WTC11 (cell line): Measurements from ENCODE around the gene TCP11L2. TPM values are rescaled to one million over a fixed set of nuclear protein-coding genes. Genes with fewer than 3 reads are reported as not detected.

Source experiments
- ATAC-seq: fragments of 200-7000 bp; cut with Tn5 transposase; 2 replicates; pipeline ENCODE4 v1.10.0; 2021; ENCODE audit warnings: mild to moderate bottlenecking, moderate library complexity
- CTCF ChIA-PET: fragments of 300-600 bp; sonication (Branson Sonifier 250); formaldehyde crosslinking; loops from one replicate; lab custom pipeline; 2021; ENCODE audit warnings: antibody characterized with exemption; lab: Charles Lee
- POLR2A ChIA-PET: fragments of 350-600 bp; sonication (Branson Sonifier 250); formaldehyde crosslinking; loops from one replicate; lab custom pipeline; 2021; ENCODE audit warnings: antibody characterized with exemption; lab: Charles Lee
- DNase-seq: peaks from one replicate; pipeline ENCODE4 v3.0.0; 2021; ENCODE audit warnings: low spot score
- H3K27ac Mint-ChIP-seq: 2 replicates; pipeline ENCODE4 v1.8.0; 2021; ENCODE audit warnings: mixed read lengths
- H3K27me3 Mint-ChIP-seq: 2 replicates; pipeline ENCODE4 v1.8.0; 2021; ENCODE audit warnings: low read depth, mild to moderate bottlenecking, moderate library complexity, mixed read lengths
- H3K36me3 Mint-ChIP-seq: 2 replicates; pipeline ENCODE4 v1.8.0; 2021; ENCODE audit warnings: mixed read lengths
- H3K4me1 Mint-ChIP-seq: 2 replicates; pipeline ENCODE4 v1.8.0; 2022; ENCODE audit warnings: mixed read lengths
- H3K4me3 Mint-ChIP-seq: 2 replicates; pipeline ENCODE4 v1.8.0; 2021; ENCODE audit warnings: mild to moderate bottlenecking, moderate library complexity, mixed read lengths
- H3K9me3 Mint-ChIP-seq: 2 replicates; pipeline ENCODE4 v1.8.0; 2021; ENCODE audit warnings: mixed read lengths
- ARID4B ChIP-seq: sonication (generic); formaldehyde crosslinking; IDR thresholded peaks from 2 replicates; pipeline ENCODE4 v1.8.0; 2023; ENCODE audit warnings: missing genetic modification reagents, mild to moderate bottlenecking, borderline replicate concordance
- CTCF ChIP-seq: fragments of 200-600 bp; IDR thresholded peaks from 2 replicates; pipeline ENCODE4 v1.8.0; 2022; ENCODE audit warnings: antibody characterized with exemption
- ERG ChIP-seq: fragments of 250-450 bp; sonication (Bioruptor Pico); IDR thresholded peaks from 2 replicates; pipeline ENCODE4 v1.8.0; 2021; ENCODE audit warnings: mild to moderate bottlenecking
- FOXK1 ChIP-seq: sonication (generic); formaldehyde crosslinking; IDR thresholded peaks from 2 replicates; pipeline ENCODE4 v1.8.0; 2022; ENCODE audit warnings: mild to moderate bottlenecking, moderate library complexity, missing genetic modification reagents
- FOXP4 ChIP-seq: sonication (generic); formaldehyde crosslinking; IDR thresholded peaks from 2 replicates; pipeline ENCODE4 v1.8.0; 2022; ENCODE audit warnings: mild to moderate bottlenecking, missing genetic modification reagents
- GABPB1 ChIP-seq: sonication (generic); formaldehyde crosslinking; IDR thresholded peaks from 2 replicates; pipeline ENCODE4 v1.8.1; 2023; ENCODE audit warnings: mild to moderate bottlenecking, missing genetic modification reagents
- IRF2 ChIP-seq: sonication (generic); formaldehyde crosslinking; IDR thresholded peaks from 2 replicates; pipeline ENCODE4 v1.8.0; 2022; ENCODE audit warnings: low read depth, missing genetic modification reagents, borderline replicate concordance
- JAZF1 ChIP-seq: fragments of 250-450 bp; sonication (Bioruptor Pico); IDR thresholded peaks from 2 replicates; pipeline ENCODE4 v1.9.0; 2021; ENCODE audit warnings: moderate library complexity, mild to moderate bottlenecking, inconsistent platforms
- KAT7 ChIP-seq: sonication (generic); formaldehyde crosslinking; IDR thresholded peaks from 2 replicates; pipeline ENCODE4 v1.8.1; 2023; ENCODE audit warnings: missing genetic modification reagents, mild to moderate bottlenecking, borderline replicate concordance
- MAX ChIP-seq: sonication (generic); formaldehyde crosslinking; IDR thresholded peaks from 2 replicates; pipeline ENCODE4 v1.8.0; 2022; ENCODE audit warnings: mild to moderate bottlenecking, missing genetic modification reagents
- NR2C2 ChIP-seq: sonication (generic); formaldehyde crosslinking; IDR thresholded peaks from 2 replicates; pipeline ENCODE4 v1.8.0; 2022; ENCODE audit warnings: mild to moderate bottlenecking, missing genetic modification reagents
- ZNF138 ChIP-seq: sonication (generic); formaldehyde crosslinking; conservative IDR thresholded peaks from 2 replicates; pipeline ENCODE4 v1.8.1; 2022; ENCODE audit warnings: mild to moderate bottlenecking, moderate library complexity, missing genetic modification reagents
- ZNF317 ChIP-seq: sonication (generic); formaldehyde crosslinking; IDR thresholded peaks from 2 replicates; pipeline ENCODE4 v1.8.1; 2023; ENCODE audit warnings: low read depth, mild to moderate bottlenecking, moderate library complexity, missing genetic modification reagents, borderline replicate concordance
- ZNF396 ChIP-seq: fragments of 250-450 bp; sonication (Bioruptor Pico); IDR thresholded peaks from 2 replicates; pipeline ENCODE4 v1.8.0; 2021; ENCODE audit warnings: mild to moderate bottlenecking, moderate library complexity, borderline replicate concordance
- ZNF423 ChIP-seq: fragments of 250-450 bp; sonication (Bioruptor Pico); IDR thresholded peaks from 2 replicates; pipeline ENCODE4 v2.1.2; 2022; ENCODE audit warnings: mild to moderate bottlenecking, moderate library complexity
- total RNA-seq: library from RNA; stranded (reverse); gene quantifications from 3 replicates; pipeline ENCODE4 v1.2.3, GENCODE V29; 2021

Gene TCP11L2
- total RNA-seq, 1 experiment from 2014 or later: 12.3 TPM

- no peak for TF ChIP-seq CTCF
- DNase-seq (no peak), ATAC-seq (no peak)
- Mint-ChIP-seq H3K4me3 (peak overlapping the region; percentile 80), H3K36me3 (no peaks in the 10 kb centered on the region), H3K27ac (peak overlapping the region; percentile 86), H3K9me3 (no peaks in the 10 kb centered on the region), H3K4me1 (peaks cover 41% of the 10 kb centered on the region), H3K27me3 (no peaks in the 10 kb centered on the region)
- CTCF ChIA-PET: interaction anchor here (0.8 to 1.6 kb wide), 4 partner anchors 18 to 619 kb away, joined by 4 read pairs; partner anchors contain the start of gene POLR3B
- POLR2A ChIA-PET: interaction anchor here (0.5 to 0.6 kb wide), 2 partner anchors 14 to 1365 kb away, joined by 3 read pairs; no protein-coding TSS in a partner anchor
Measured at GRCh38 chr12:106301241-106301610, 1.3 kb upstream of the TCP11L2 start.

GRCh38 chr12:106301611-106302321 lies 767 bp upstream of the TCP11L2 start:
- peak overlapping the region; percentile 80 for H3K4me3 Mint-ChIP-seq

GRCh38 chr12:106303202-106303820 lies 778 bp downstream of the TCP11L2 start:
- peak overlapping the region; percentile 51 for H3K27ac Mint-ChIP-seq
- H3K9me3 Mint-ChIP-seq: no peaks in the 10 kb centered on the region
- peaks cover 30% of the 10 kb centered on the region for H3K4me1 Mint-ChIP-seq
- DNase-seq (peak; percentile 82), ATAC-seq (peak; percentile 82)
- H3K27me3 Mint-ChIP-seq: no peaks in the 10 kb centered on the region
- CTCF ChIA-PET: interaction anchor here (1.2 to 3.2 kb wide), 2 partner anchors 21 to 55 kb away, joined by 6 to 11 read pairs; partner anchors contain the start of gene POLR3B
- no peaks in the 10 kb centered on the region for H3K36me3 Mint-ChIP-seq
- 0 out of 2 replicates have a peak, but pooled peaks have one; percentile 26 for TF ChIP-seq ZNF317 (CRISPR knock-in tag)
- no peak for TF ChIP-seq ZNF138 (CRISPR knock-in tag)
- no peak for TF ChIP-seq ARID4B
- no peak for TF ChIP-seq MAX
- POLR2A ChIA-PET: no interaction called here
- H3K4me3 Mint-ChIP-seq: peak overlapping the region; percentile 86

More at GRCh38 chr12:106301611-106302321, 767 bp upstream of the TCP11L2 start:
- DNase-seq (peak; percentile 35), ATAC-seq (peak; percentile 33)
- peak; percentile 71; the same call in 1 of the 2 replicates for TF ChIP-seq ZNF423 (CRISPR knock-in tag)
- TF ChIP-seq ERG (CRISPR knock-in tag): no peak
- TF ChIP-seq IRF2: no peak
- TF ChIP-seq JAZF1 (CRISPR knock-in tag): no peak
- TF ChIP-seq NR2C2 (CRISPR knock-in tag): no peak
- no peak for TF ChIP-seq KAT7
- peak; percentile 36; the same call in 1 of the 2 replicates for TF ChIP-seq GABPB1
- 0 out of 2 replicates have a peak, but pooled peaks have one; percentile 30 for TF ChIP-seq FOXK1 (CRISPR knock-in tag)
- TF ChIP-seq FOXP4 (CRISPR knock-in tag): no peak
- no peak for TF ChIP-seq ZNF396 (CRISPR knock-in tag)
- no peaks in the 10 kb centered on the region for H3K27me3 Mint-ChIP-seq
- no peaks in the 10 kb centered on the region for H3K36me3 Mint-ChIP-seq
- peak overlapping the region; percentile 86 for H3K27ac Mint-ChIP-seq
- POLR2A ChIA-PET: interaction anchor here (0.6 kb wide), 1 partner anchor 1365 kb away, joined by 3 read pairs; no protein-coding TSS in a partner anchor
- H3K4me1 Mint-ChIP-seq: peaks cover 41% of the 10 kb centered on the region
- CTCF ChIA-PET: interaction anchor here (0.8 to 3.2 kb wide), 5 partner anchors 19 to 618 kb away, joined by 4 to 11 read pairs (median 4); partner anchors contain the start of gene POLR3B
- no peaks in the 10 kb centered on the region for H3K9me3 Mint-ChIP-seq
